BLaER1 treated with 17β-estradiol and CSF1 and Interleukin-3, amounts not matched to agents 10 nM and 100 nM (cell line): ENCODE measurements around the gene TMEM247.

Experiments used
- H3K27ac ChIP-seq, 11 experiments: shearing (Covaris generic); formaldehyde crosslinking; 2 replicates each; pipeline ENCODE4 v1.8.1; 2022
- H3K27me3 ChIP-seq, 11 experiments: shearing (Covaris generic); formaldehyde crosslinking; 2 replicates each; pipeline ENCODE4 v1.8.1; 2022
- H3K36me3 ChIP-seq, 11 experiments: shearing (Covaris generic); formaldehyde crosslinking; 2 replicates each; pipeline ENCODE4 v1.8.1; 2022
- H3K4me1 ChIP-seq, 10 experiments: shearing (Covaris generic); formaldehyde crosslinking; 2 replicates each; pipeline ENCODE4 v1.8.1; 2022
- H3K4me2 ChIP-seq, 11 experiments: shearing (Covaris generic); formaldehyde crosslinking; 2 replicates each; pipeline ENCODE4 v1.8.1; 2022
- H3K4me3 ChIP-seq, 10 experiments: shearing (Covaris generic); formaldehyde crosslinking; 2 replicates each; pipeline ENCODE4 v1.8.1; 2022
- H3K9ac ChIP-seq, 11 experiments: shearing (Covaris generic); formaldehyde crosslinking; 2 replicates each; pipeline ENCODE4 v1.8.1; 2022
- H3K9me3 ChIP-seq, 11 experiments: shearing (Covaris generic); formaldehyde crosslinking; replicated peaks in 1 of 11; 2 replicates each; pipeline ENCODE4 v1.8.1; 2022
- H4K20me1 ChIP-seq, 11 experiments: shearing (Covaris generic); formaldehyde crosslinking; 2 replicates each; pipeline ENCODE4 v1.8.1; 2022
- Cebpa-rat ChIP-seq, 11 experiments: shearing (Covaris generic); IDR thresholded peaks; 2 replicates each; pipeline ENCODE4 v1.8.1; 2022

TMEM247 gene

GRCh38 chr2:46479265-46479664 lies at the start of gene TMEM247:
Gene TMEM247, plus strand, starts transcription at chr2:46479565.
- Histone ChIP-seq H4K20me1 (no peaks in the 10 kb centered on the region), H3K4me3 (no peak within 1 kb of the TSS), H3K27ac (no peak within 1 kb of the TSS), H3K4me2 (no peak within 1 kb of the TSS), H3K4me1 (peaks cover 0 to 19% (median 0%) of the 10 kb centered on the region in 10 experiments; a peak in 6 of 20 replicates), H3K9me3 (peaks cover 0 to 29% (median 16%) of the 10 kb centered on the region in 11 experiments; a peak in 12 of 22 replicates), H3K36me3 (no peaks in the 10 kb centered on the region), H3K27me3 (no peaks in the 10 kb centered on the region), H3K9ac (no peak within 1 kb of the TSS)
- no peak for TF ChIP-seq Cebpa-rat (IDR thresholded peaks at IDR 0.05)

GRCh38 chr2:46430413-46430812 lies 49.0 kb upstream of the TMEM247 start:
- H3K4me1 ChIP-seq: 0 out of 20 replicates have a peak, but pooled peaks cover 0 to 7% (median 0%) of the 10 kb centered on the region in 10 experiments
- no peaks in the 10 kb centered on the region for H4K20me1 ChIP-seq
- peaks cover 8 to 11% (median 9%) of the 10 kb centered on the region in 11 experiments; a peak in 21 of 22 replicates for H3K9me3 ChIP-seq
- no peak overlapping the region for H3K4me3 ChIP-seq
- no peak for TF ChIP-seq Cebpa-rat (IDR thresholded peaks at IDR 0.05)
- H3K27me3 ChIP-seq: no peaks in the 10 kb centered on the region
- no peak overlapping the region for H3K27ac ChIP-seq
- H3K36me3 ChIP-seq: no peaks in the 10 kb centered on the region; a peak in 1 of 22 replicates
- H3K4me2 ChIP-seq: no peak overlapping the region
- no peak overlapping the region for H3K9ac ChIP-seq

- TF ChIP-seq Cebpa-rat (IDR thresholded peaks at IDR 0.05): no peak
- Histone ChIP-seq H3K4me3 (no peak overlapping the region), H3K4me2 (no peak overlapping the region)
Measured at GRCh38 chr2:46430992-46431391, 48.4 kb upstream of the TMEM247 start.

GRCh38 chr2:46431481-46432235 lies 47.7 kb upstream of the TMEM247 start:
- Histone ChIP-seq H3K27me3 (no peaks in the 10 kb centered on the region), H3K4me2 (no peak overlapping the region), H3K27ac (no peak overlapping the region), H3K9me3 (peaks cover 8 to 11% (median 9%) of the 10 kb centered on the region in 11 experiments; a peak in 21 of 22 replicates), H3K4me1 (0 out of 20 replicates have a peak, but pooled peaks cover 0 to 8% (median 0%) of the 10 kb centered on the region in 10 experiments), H3K9ac (no peak overlapping the region), H3K4me3 (no peak overlapping the region), H3K36me3 (no peaks in the 10 kb centered on the region; a peak in 1 of 22 replicates), H4K20me1 (no peaks in the 10 kb centered on the region)
- no peak for TF ChIP-seq Cebpa-rat (IDR thresholded peaks at IDR 0.05)

More at GRCh38 chr2:46430992-46431391, 48.4 kb upstream of the TMEM247 start:
- Histone ChIP-seq H3K9ac (no peak overlapping the region), H3K27ac (no peak overlapping the region), H3K9me3 (peaks cover 8 to 11% (median 9%) of the 10 kb centered on the region in 11 experiments; a peak in 21 of 22 replicates), H3K4me1 (0 out of 20 replicates have a peak, but pooled peaks cover 0 to 8% (median 0%) of the 10 kb centered on the region in 10 experiments), H3K27me3 (no peaks in the 10 kb centered on the region), H3K36me3 (no peaks in the 10 kb centered on the region; a peak in 1 of 22 replicates), H4K20me1 (no peaks in the 10 kb centered on the region)

GRCh38 chr2:46434851-46435273 lies 44.5 kb upstream of the TMEM247 start:
- Histone ChIP-seq H3K4me3 (no peak overlapping the region), H3K4me2 (no peak overlapping the region), H3K27ac (no peak overlapping the region), H3K9me3 (no peaks in the 10 kb centered on the region), H3K36me3 (no peaks in the 10 kb centered on the region), H4K20me1 (no peaks in the 10 kb centered on the region), H3K9ac (no peak overlapping the region), H3K4me1 (peaks cover 0 to 8% (median 0%) of the 10 kb centered on the region in 10 experiments; a peak in 4 of 20 replicates), H3K27me3 (no peaks in the 10 kb centered on the region)
- TF ChIP-seq Cebpa-rat (IDR thresholded peaks at IDR 0.05): no peak

GRCh38 chr2:46435353-46435752 lies 44.0 kb upstream of the TMEM247 start:
- H3K27ac ChIP-seq: no peak overlapping the region
- H4K20me1 ChIP-seq: no peaks in the 10 kb centered on the region
- H3K4me1 ChIP-seq: peaks cover 0 to 8% (median 0%) of the 10 kb centered on the region in 10 experiments; a peak in 4 of 20 replicates
- no peak overlapping the region for H3K9ac ChIP-seq
- no peak overlapping the region for H3K4me2 ChIP-seq
- TF ChIP-seq Cebpa-rat (IDR thresholded peaks at IDR 0.05): no peak
- H3K36me3 ChIP-seq: no peaks in the 10 kb centered on the region
- H3K4me3 ChIP-seq: no peak overlapping the region
- no peaks in the 10 kb centered on the region for H3K9me3 ChIP-seq
- H3K27me3 ChIP-seq: no peaks in the 10 kb centered on the region

- TF ChIP-seq Cebpa-rat (IDR thresholded peaks at IDR 0.05): no peak
- Histone ChIP-seq H3K36me3 (no peaks in the 10 kb centered on the region), H4K20me1 (no peaks in the 10 kb centered on the region), H3K4me1 (peaks cover 0 to 8% (median 0%) of the 10 kb centered on the region in 10 experiments; a peak in 4 of 20 replicates), H3K9ac (no peak overlapping the region), H3K4me3 (no peak overlapping the region), H3K4me2 (no peak overlapping the region), H3K27ac (no peak overlapping the region), H3K27me3 (no peaks in the 10 kb centered on the region), H3K9me3 (no peaks in the 10 kb centered on the region)
Measured at GRCh38 chr2:46435796-46436360, 43.5 kb upstream of the TMEM247 start.

- Histone ChIP-seq H3K27me3 (no peaks in the 10 kb centered on the region), H3K4me1 (peaks cover 0 to 8% (median 0%) of the 10 kb centered on the region in 10 experiments; a peak in 4 of 20 replicates), H3K9ac (no peak overlapping the region), H3K27ac (no peak overlapping the region), H3K4me2 (no peak overlapping the region), H3K36me3 (no peaks in the 10 kb centered on the region), H3K9me3 (no peaks in the 10 kb centered on the region), H4K20me1 (no peaks in the 10 kb centered on the region), H3K4me3 (no peak overlapping the region)
- no peak for TF ChIP-seq Cebpa-rat (IDR thresholded peaks at IDR 0.05)
Measured at GRCh38 chr2:46436800-46437199, 42.6 kb upstream of the TMEM247 start.

- TF ChIP-seq Cebpa-rat (IDR thresholded peaks at IDR 0.05): no peak
- Histone ChIP-seq H4K20me1 (no peaks in the 10 kb centered on the region), H3K27me3 (no peaks in the 10 kb centered on the region), H3K4me3 (no peak overlapping the region), H3K4me1 (peaks cover 0 to 8% (median 0%) of the 10 kb centered on the region in 10 experiments; a peak in 4 of 20 replicates), H3K9ac (no peak overlapping the region), H3K9me3 (no peaks in the 10 kb centered on the region), H3K36me3 (no peaks in the 10 kb centered on the region), H3K27ac (no peak overlapping the region), H3K4me2 (no peak overlapping the region)
Measured at GRCh38 chr2:46438102-46438501, 41.3 kb upstream of the TMEM247 start.
